ENCODE data around the gene CARMIL1.

CARMIL1 gene

DNA sequence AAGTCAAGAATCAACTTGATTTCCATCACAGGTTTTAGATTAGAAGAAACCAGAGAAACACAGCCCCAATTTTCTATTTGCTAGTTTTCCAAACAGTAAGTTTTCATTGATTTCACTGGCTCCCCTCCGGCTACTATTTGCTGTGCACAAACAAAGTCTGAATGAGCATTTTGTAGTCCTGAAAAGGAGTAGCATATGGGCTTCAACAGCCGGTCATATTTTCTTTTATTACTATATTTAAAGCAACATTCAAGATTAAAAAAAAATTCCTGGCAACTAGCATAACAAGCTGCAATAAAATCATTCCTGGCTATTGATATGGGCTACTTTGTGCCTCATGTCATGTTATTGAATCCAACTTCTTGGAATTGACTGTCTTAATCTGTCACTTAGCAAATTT, 48.3 kb downstream of the CARMIL1 start:
- TF ChIP-seq PAX5 (IDR thresholded peaks at IDR 0.05; ENCODE audit: insufficient read depth, low read length, severe bottlenecking) (no peak), SPI1 (IDR thresholded peaks at IDR 0.05; ENCODE audit: low read depth, low read length) (no peak), TAF1 (IDR thresholded peaks at IDR 0.05; ENCODE audit: low read depth, low read length) (no peak), POLR2AphosphoS5 (IDR thresholded peaks at IDR 0.05; ENCODE audit: low read depth, low read length) (no peak), POLR2A (IDR thresholded peaks at IDR 0.05; ENCODE audit: low read depth, low read length) (no peak), POU2F2 (IDR thresholded peaks at IDR 0.05; ENCODE audit: low read depth, low read length) (no peak)
- FAIRE-seq = no peak
- DNase-seq (ENCODE audit: insufficient read length, low spot score) = no peak

- no peak for TF ChIP-seq TAF1 (IDR thresholded peaks at IDR 0.05; ENCODE audit: low read depth, low read length)
- TF ChIP-seq PAX5 (IDR thresholded peaks at IDR 0.05; ENCODE audit: insufficient read depth, low read length, severe bottlenecking) = no peak
- TF ChIP-seq POU2F2 (IDR thresholded peaks at IDR 0.05; ENCODE audit: low read depth, low read length) = no peak
- DNase-seq (ENCODE audit: insufficient read length, low spot score) = no peak
- no peak for FAIRE-seq
Measured at GRCh38 chr6:25329161-25329817, 50.1 kb downstream of the CARMIL1 start.

- FAIRE-seq (no peak), DNase-seq (ENCODE audit: insufficient read length, low spot score) (no peak)
- TF ChIP-seq POLR2A (IDR thresholded peaks at IDR 0.05; ENCODE audit: low read depth, low read length) (no peak), TAF1 (IDR thresholded peaks at IDR 0.05; ENCODE audit: low read depth, low read length) (no peak), POU2F2 (IDR thresholded peaks at IDR 0.05; ENCODE audit: low read depth, low read length) (no peak), SPI1 (IDR thresholded peaks at IDR 0.05; ENCODE audit: low read depth, low read length) (no peak), PAX5 (IDR thresholded peaks at IDR 0.05; ENCODE audit: insufficient read depth, low read length, severe bottlenecking) (no peak), POLR2AphosphoS5 (IDR thresholded peaks at IDR 0.05; ENCODE audit: low read depth, low read length) (no peak)
Measured at GRCh38 chr6:25329982-25330381, 50.8 kb downstream of the CARMIL1 start.

DNA sequence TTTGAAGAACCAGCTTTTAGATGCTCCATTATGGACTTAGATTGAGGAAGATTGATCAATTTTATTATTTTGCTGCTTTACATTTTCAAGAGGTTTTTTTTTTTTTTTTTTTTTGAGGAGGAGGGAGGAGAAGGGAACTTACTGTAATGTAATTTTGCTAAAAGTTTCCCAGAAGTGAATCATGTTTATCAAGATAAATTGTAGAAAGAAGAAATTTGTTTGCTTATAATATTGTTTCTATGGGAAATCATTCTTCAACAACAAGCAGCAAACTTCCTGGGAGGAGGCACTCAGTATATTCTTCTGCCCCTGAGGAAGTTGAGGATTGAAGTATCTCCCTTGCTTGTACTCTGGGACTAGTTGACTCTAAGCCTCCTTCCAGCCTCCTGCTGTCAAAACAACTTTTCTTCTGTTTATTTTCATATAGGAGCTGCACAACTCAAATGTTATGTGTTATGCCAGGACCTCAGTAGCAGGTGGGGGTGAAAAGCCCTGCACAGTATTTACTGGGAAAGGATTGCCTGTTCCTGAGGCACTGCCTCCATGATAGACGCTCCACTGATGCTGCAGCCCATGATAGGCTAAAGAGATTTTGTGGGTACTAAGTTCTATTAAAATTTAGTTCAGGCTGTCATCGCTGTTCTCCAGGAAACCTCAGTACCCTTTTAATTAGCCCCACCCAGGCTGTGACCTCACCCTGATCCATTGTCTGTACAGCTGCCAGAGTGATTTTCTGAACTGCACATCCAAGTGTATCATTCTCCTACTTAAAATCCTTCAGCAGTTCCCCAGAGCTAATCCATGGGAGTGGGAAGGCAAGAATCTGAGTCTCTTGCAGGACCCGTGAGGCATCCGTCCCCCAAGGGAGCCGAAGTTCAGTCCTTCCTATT, 51.9 kb downstream of the CARMIL1 start:
- FAIRE-seq = no peak
- DNase-seq (ENCODE audit: insufficient read length, low spot score) = no peak

DNA sequence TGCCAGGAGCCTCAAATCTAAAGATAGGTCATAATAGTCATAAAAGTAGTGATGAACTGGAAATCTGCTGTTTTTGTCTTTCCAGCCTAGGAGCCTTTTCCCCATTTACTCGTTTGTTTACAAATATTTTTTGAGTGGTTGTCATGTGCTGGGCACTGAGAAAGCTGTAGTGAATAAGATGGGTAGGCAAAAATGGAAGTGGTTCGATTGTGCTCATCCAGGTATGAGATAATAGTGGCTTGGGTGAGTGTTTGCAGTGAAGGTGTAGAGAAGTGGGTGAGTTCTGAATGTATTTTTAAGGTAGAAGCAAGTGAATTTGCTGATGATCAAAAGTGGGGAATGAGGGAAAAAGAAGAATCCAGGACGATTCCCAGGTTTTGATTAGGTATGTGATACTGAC, 53.0 kb downstream of the CARMIL1 start:
- TF ChIP-seq SPI1 (IDR thresholded peaks at IDR 0.05; ENCODE audit: low read depth, low read length) (no peak), TAF1 (IDR thresholded peaks at IDR 0.05; ENCODE audit: low read depth, low read length) (no peak), POLR2A (IDR thresholded peaks at IDR 0.05; ENCODE audit: low read depth, low read length) (no peak), POU2F2 (IDR thresholded peaks at IDR 0.05; ENCODE audit: low read depth, low read length) (no peak)
- FAIRE-seq = no peak
- DNase-seq (ENCODE audit: insufficient read length, low spot score) = no peak

More for the DNA sequence above, 51.9 kb downstream of the CARMIL1 start:
- no peak for TF ChIP-seq TAF1 (IDR thresholded peaks at IDR 0.05; ENCODE audit: low read depth, low read length)
- TF ChIP-seq PAX5 (IDR thresholded peaks at IDR 0.05; ENCODE audit: insufficient read depth, low read length, severe bottlenecking) = no peak

- TF ChIP-seq TAF1 (IDR thresholded peaks at IDR 0.05; ENCODE audit: low read depth, low read length) (no peak), POLR2AphosphoS5 (IDR thresholded peaks at IDR 0.05; ENCODE audit: low read depth, low read length) (no peak), SPI1 (IDR thresholded peaks at IDR 0.05; ENCODE audit: low read depth, low read length) (no peak), PAX5 (IDR thresholded peaks at IDR 0.05; ENCODE audit: insufficient read depth, low read length, severe bottlenecking) (no peak), POU2F2 (IDR thresholded peaks at IDR 0.05; ENCODE audit: low read depth, low read length) (no peak), POLR2A (IDR thresholded peaks at IDR 0.05; ENCODE audit: low read depth, low read length) (no peak)
- FAIRE-seq (no peak), DNase-seq (ENCODE audit: insufficient read length, low spot score) (no peak)
Measured at GRCh38 chr6:25332655-25333071, 53.5 kb downstream of the CARMIL1 start.

DNA sequence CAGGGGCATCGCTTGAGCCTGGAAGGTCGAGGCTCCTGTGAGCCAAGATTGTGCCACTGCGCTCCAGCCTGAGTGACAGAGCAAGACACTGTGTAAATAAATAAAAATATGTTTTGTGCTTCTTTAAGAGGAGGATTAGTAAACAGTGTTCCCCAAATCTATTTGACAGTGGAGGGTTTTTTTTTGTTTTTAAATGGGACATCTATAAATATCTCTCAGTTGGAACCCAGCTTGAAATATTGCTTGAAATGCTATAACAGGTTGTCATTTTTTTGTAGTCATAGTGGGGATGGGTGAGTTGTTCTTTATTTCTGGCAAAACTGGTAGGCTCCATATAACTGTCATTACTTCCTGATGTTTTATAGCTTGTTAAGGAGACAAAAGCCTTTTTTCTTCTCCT, 54.3 kb downstream of the CARMIL1 start:
- DNase-seq (ENCODE audit: insufficient read length, low spot score) (no peak), FAIRE-seq (no peak)
- TF ChIP-seq POLR2AphosphoS5 (IDR thresholded peaks at IDR 0.05; ENCODE audit: low read depth, low read length) (no peak), TAF1 (IDR thresholded peaks at IDR 0.05; ENCODE audit: low read depth, low read length) (no peak), POLR2A (IDR thresholded peaks at IDR 0.05; ENCODE audit: low read depth, low read length) (no peak), POU2F2 (IDR thresholded peaks at IDR 0.05; ENCODE audit: low read depth, low read length) (no peak), SPI1 (IDR thresholded peaks at IDR 0.05; ENCODE audit: low read depth, low read length) (no peak), PAX5 (IDR thresholded peaks at IDR 0.05; ENCODE audit: insufficient read depth, low read length, severe bottlenecking) (no peak)

DNA sequence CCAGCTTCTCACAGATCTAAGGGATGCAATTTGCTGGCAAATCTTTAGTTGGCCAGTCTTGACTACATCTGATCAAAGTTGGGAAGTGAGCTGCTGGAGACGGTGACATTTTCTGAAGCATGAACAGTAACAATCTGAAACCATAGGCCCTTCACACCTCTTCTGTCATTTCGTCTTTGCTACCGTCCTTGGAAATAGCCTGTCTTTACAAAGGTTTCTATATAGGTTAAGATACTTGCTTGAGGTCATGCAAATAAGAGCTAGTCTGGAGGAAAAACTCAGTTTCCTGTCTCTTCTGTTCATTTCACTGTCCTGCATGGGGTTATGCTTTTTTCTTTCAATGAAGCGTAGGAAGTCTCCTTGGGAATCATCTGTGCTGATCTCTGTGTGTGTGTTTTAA, 55.6 kb downstream of the CARMIL1 start:
- TF ChIP-seq POLR2A (IDR thresholded peaks at IDR 0.05; ENCODE audit: low read depth, low read length) = no peak
- no peak for TF ChIP-seq PAX5 (IDR thresholded peaks at IDR 0.05; ENCODE audit: insufficient read depth, low read length, severe bottlenecking)
- TF ChIP-seq TAF1 (IDR thresholded peaks at IDR 0.05; ENCODE audit: low read depth, low read length) = no peak
- TF ChIP-seq POLR2AphosphoS5 (IDR thresholded peaks at IDR 0.05; ENCODE audit: low read depth, low read length) = no peak
- TF ChIP-seq SPI1 (IDR thresholded peaks at IDR 0.05; ENCODE audit: low read depth, low read length) = no peak
- FAIRE-seq = no peak
- no peak for DNase-seq (ENCODE audit: insufficient read length, low spot score)

- DNase-seq (ENCODE audit: insufficient read length, low spot score) = no peak
- TF ChIP-seq SPI1 (IDR thresholded peaks at IDR 0.05; ENCODE audit: low read depth, low read length) (no peak), POU2F2 (IDR thresholded peaks at IDR 0.05; ENCODE audit: low read depth, low read length) (no peak), POLR2AphosphoS5 (IDR thresholded peaks at IDR 0.05; ENCODE audit: low read depth, low read length) (no peak), TAF1 (IDR thresholded peaks at IDR 0.05; ENCODE audit: low read depth, low read length) (no peak), PAX5 (IDR thresholded peaks at IDR 0.05; ENCODE audit: insufficient read depth, low read length, severe bottlenecking) (no peak), POLR2A (IDR thresholded peaks at IDR 0.05; ENCODE audit: low read depth, low read length) (no peak)
- FAIRE-seq = no peak
Measured at GRCh38 chr6:25336996-25337395, 57.8 kb downstream of the CARMIL1 start.

- TF ChIP-seq POLR2AphosphoS5 (IDR thresholded peaks at IDR 0.05; ENCODE audit: low read depth, low read length) (no peak), TAF1 (IDR thresholded peaks at IDR 0.05; ENCODE audit: low read depth, low read length) (no peak)
- no peak for DNase-seq (ENCODE audit: insufficient read length, low spot score)
- no peak for FAIRE-seq
Measured at GRCh38 chr6:25337431-25337830, 58.3 kb downstream of the CARMIL1 start.
